Memory B cell (primary cell): ENCODE measurements around the gene HNRNPK.
A peak's percentile ranks its signal among the peaks of the same experiment; 100 is the strongest.

Source experiments
- ATAC-seq: fragments of 150-1000 bp; cut with Tn5 transposase; 2 replicates; pipeline ENCODE4 v1.10.0; 2021; ENCODE audit warnings: low read depth, mild to moderate bottlenecking, moderate library complexity
- DNase-seq, 2 donors: peaks; one replicate each; pipeline ENCODE4 v3.0.0; 2022; ENCODE audit warnings: low spot score in 2 of 2
- H3K27ac Mint-ChIP-seq: one replicate; pipeline ENCODE4 v1.8.0; 2022; ENCODE audit warnings: mild to moderate bottlenecking, moderate library complexity, mixed read lengths
- H3K27me3 Mint-ChIP-seq: one replicate; pipeline ENCODE4 v1.8.0; 2022; ENCODE audit warnings: mixed read lengths
- H3K36me3 Mint-ChIP-seq: one replicate; pipeline ENCODE4 v1.8.0; 2022; ENCODE audit warnings: mild to moderate bottlenecking, mixed read lengths
- H3K4me1 Mint-ChIP-seq: one replicate; pipeline ENCODE4 v1.8.0; 2022; ENCODE audit warnings: mixed read lengths
- H3K4me3 Mint-ChIP-seq: one replicate; pipeline ENCODE4 v1.8.0; 2022; ENCODE audit warnings: mild to moderate bottlenecking, moderate library complexity, mixed read lengths
- H3K9me3 Mint-ChIP-seq: one replicate; pipeline ENCODE4 v1.8.0; 2022; ENCODE audit warnings: mixed read lengths

The HNRNPK gene

DNA sequence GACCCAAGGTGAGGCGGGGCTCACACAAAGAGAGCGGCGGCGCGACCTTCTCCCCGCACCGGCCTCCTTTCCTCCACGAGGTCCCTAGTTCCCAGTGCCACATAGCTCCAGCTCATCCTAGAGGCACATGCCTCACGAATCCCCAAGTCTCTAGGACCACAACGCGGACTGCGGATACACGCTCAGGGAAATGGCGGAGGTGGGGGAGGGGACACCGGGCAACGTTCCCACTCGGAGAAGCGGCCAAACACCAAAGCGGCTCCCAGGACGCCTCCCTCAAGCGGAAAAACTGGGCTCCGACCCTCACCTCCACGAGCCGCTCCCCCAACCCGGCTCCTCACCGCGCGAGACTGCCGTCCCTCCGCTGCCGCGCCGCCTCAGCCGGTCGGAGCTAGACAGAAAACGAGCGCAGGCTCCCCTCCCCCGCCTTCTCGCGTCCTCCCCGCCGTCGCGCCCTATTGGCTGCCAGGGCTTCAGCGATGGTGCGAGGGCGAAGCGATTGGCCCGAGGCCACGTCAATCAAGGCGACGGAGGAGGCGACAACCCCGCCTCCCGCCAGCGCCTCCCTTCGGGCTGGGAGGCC, at the start of gene HNRNPK:
TSS of gene HNRNPK (minus strand) at position 404 of the 583 bp plus-strand sequence. CDS start 1,963 bp downstream, outside the sequence.
- Mint-ChIP-seq H3K27me3 (no peaks in the 10 kb centered on the region), H3K9me3 (no peaks in the 10 kb centered on the region), H3K36me3 (peaks cover 20% of the 10 kb centered on the region), H3K27ac (peak within 1 kb of the TSS; percentile 100), H3K4me3 (peak within 1 kb of the TSS; percentile 99), H3K4me1 (peaks cover 21% of the 10 kb centered on the region)
- ATAC-seq (peak; percentile 80), DNase-seq (peak in 1 of 2 donors; percentile 100)

DNA sequence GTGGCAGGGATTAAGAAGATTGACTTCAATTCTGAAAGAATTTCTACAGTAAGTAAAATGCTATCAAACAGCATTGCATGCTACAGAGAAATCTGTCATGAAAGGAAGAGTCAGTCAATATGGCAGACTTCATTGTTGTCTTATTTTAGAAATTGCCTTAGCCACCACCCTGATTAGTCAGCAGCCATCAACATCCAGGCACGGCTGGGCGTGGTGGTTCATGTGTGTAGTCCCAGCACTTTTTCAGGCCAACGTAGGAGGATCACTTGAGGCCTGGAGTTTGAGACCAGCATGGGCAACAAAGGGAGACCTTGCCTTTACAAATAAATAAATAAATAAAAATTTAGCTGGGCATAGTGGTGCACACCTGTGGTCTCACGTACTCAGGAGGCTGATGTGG, 47.2 kb upstream of the HNRNPK start:
- no peak for ATAC-seq
- Mint-ChIP-seq H3K36me3 (no peaks in the 10 kb centered on the region), H3K4me3 (no peak overlapping the region), H3K27me3 (peaks cover 6% of the 10 kb centered on the region), H3K4me1 (no peaks in the 10 kb centered on the region), H3K9me3 (peaks cover 2% of the 10 kb centered on the region), H3K27ac (no peak overlapping the region)
- no peak for DNase-seq

DNA sequence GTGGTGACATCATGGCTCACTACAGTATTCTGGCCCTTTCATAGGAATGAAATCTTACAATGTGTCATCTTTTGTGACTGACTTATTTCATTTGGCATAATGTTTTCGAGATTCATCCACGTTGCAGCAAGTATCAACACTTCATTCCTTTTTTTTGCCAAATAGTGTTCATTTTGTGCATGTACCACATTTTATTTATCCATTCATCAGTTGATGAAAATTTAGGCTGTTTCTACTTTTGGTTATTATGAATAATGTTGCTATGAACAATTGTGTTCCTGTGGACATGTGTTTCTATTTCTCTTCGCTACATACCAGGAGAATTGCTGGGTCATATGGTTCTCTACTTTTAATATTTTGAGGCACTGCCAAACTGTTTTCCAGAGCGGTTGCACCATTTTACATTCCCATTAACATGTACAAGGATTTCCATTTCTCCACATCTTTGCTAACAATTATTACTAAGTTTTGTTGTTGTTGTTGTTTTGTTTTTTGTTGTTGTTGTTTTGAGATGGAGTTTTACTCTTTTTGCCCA, 44.1 kb upstream of the HNRNPK start:
- Mint-ChIP-seq H3K36me3 (no peaks in the 10 kb centered on the region), H3K4me3 (no peak overlapping the region), H3K9me3 (peaks cover 2% of the 10 kb centered on the region), H3K27me3 (peaks cover 6% of the 10 kb centered on the region), H3K4me1 (no peaks in the 10 kb centered on the region), H3K27ac (no peak overlapping the region)
- ATAC-seq (no peak), DNase-seq (no peak)

DNA sequence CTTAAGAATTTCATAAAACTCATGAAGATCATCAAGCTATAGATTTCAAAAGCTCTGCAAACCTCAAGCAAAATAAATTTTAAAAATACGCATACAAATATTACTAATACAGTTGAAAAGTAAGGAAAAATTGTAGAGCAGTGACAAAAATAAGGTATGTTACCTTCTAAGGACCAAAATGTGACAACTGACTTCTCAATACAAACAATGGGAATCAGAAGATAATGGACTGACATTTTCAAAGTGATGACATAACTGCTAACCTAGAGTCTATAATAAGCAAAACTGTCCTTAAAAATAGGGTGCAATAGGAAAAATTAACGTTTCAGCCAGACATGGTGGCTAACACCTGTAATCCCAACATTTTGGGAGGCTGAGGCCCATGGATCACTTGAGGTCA, 27.6 kb upstream of the HNRNPK start:
- Mint-ChIP-seq H3K9me3 (no peaks in the 10 kb centered on the region), H3K27ac (no peak overlapping the region), H3K4me3 (no peak overlapping the region), H3K36me3 (peaks cover 6% of the 10 kb centered on the region), H3K4me1 (no peaks in the 10 kb centered on the region), H3K27me3 (no peaks in the 10 kb centered on the region)
- DNase-seq (no peak), ATAC-seq (no peak)

DNA sequence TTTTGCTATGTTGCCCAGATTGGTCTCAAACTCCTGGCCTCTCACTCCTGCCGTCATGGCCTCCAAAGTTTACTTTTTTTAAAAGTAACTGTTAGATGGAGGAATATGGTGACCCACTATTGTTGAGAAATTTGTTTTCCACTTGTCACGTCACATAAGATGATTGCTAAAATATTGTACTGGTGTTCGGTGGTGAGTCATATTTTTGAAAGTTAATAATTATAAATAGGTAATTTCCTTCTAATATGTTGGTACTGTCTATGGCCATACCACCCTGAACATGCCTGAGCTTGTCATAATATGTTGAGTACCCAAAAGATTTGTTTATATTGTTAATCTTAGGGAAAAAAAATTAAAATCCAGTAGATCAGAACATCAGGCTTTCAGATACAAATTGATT, 23.2 kb upstream of the HNRNPK start:
- no peak overlapping the region for H3K27ac Mint-ChIP-seq
- peaks cover 14% of the 10 kb centered on the region for H3K36me3 Mint-ChIP-seq
- H3K9me3 Mint-ChIP-seq: no peaks in the 10 kb centered on the region
- DNase-seq: no peak
- H3K27me3 Mint-ChIP-seq: no peaks in the 10 kb centered on the region
- H3K4me3 Mint-ChIP-seq: no peak overlapping the region
- ATAC-seq: no peak
- H3K4me1 Mint-ChIP-seq: peaks cover 8% of the 10 kb centered on the region

DNA sequence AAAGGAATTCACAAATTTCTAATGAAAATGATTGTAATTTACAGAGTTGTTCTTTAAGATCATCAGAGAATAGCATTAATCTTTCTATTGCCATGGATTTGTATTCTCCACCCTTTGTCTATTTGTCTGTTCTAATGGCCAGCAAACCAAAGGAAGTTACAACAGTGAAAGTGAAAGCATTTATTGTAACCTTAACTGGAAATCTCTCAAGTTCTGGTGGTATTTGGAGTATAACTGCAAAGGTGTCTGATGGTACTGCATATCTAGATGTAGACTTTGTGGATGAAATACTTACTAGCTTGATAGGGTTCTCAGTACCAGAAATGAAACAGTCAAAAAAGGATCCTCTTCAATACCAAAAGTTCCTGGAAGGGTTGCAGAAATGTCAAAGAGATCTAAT, 22.3 kb upstream of the HNRNPK start:
- no peaks in the 10 kb centered on the region for H3K27me3 Mint-ChIP-seq
- peak overlapping the region; percentile 28 for H3K27ac Mint-ChIP-seq
- H3K9me3 Mint-ChIP-seq: no peaks in the 10 kb centered on the region
- H3K4me1 Mint-ChIP-seq: peaks cover 8% of the 10 kb centered on the region
- no peak for DNase-seq
- ATAC-seq: peak; percentile 70
- H3K36me3 Mint-ChIP-seq: peaks cover 13% of the 10 kb centered on the region
- H3K4me3 Mint-ChIP-seq: no peak overlapping the region

DNA sequence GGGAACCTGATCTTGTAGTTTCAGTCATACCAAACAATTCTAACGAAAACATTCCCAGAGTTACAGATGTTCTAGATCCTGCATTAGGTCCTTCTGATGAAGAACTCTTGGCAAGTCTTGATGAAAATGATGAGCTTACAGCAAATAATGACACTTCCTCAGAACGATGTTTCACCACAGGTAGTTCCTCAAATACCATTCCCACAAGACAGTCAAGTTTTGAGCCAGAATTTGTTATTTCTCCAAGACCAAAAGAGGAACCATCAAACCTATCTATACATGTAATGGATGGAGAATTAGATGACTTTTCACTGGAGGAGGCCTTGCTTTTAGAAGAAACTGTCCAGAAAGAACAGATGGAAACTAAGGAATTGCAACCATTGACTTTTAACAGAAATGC, 21.6 kb upstream of the HNRNPK start:
- Mint-ChIP-seq H3K27ac (no peak overlapping the region), H3K4me1 (peaks cover 9% of the 10 kb centered on the region), H3K9me3 (no peaks in the 10 kb centered on the region), H3K4me3 (no peak overlapping the region), H3K36me3 (peaks cover 11% of the 10 kb centered on the region), H3K27me3 (no peaks in the 10 kb centered on the region)
- ATAC-seq (no peak), DNase-seq (no peak)

DNA sequence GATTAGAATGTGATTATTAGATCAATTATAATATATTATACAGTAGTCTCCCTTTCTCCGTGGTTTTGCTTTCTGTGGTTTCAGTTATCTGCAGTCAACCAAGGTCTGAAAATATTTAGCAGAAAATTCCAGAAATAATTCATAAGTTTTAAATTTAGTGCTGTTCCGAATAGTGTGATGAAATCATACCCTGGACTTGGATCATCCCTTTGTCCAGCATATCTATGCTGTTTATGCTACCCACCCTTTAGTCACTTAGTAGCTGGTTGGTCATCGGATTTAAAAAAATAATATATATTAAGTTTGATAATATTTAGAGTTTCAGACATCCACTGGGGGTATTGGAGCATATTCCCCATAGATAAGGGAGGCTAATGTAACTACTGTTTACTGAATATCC, 20.2 kb upstream of the HNRNPK start:
- H3K36me3 Mint-ChIP-seq: peaks cover 12% of the 10 kb centered on the region
- H3K4me3 Mint-ChIP-seq: no peak overlapping the region
- H3K9me3 Mint-ChIP-seq: no peaks in the 10 kb centered on the region
- no peak overlapping the region for H3K27ac Mint-ChIP-seq
- peaks cover 11% of the 10 kb centered on the region for H3K4me1 Mint-ChIP-seq
- H3K27me3 Mint-ChIP-seq: no peaks in the 10 kb centered on the region
- ATAC-seq (no peak), DNase-seq (no peak)

DNA sequence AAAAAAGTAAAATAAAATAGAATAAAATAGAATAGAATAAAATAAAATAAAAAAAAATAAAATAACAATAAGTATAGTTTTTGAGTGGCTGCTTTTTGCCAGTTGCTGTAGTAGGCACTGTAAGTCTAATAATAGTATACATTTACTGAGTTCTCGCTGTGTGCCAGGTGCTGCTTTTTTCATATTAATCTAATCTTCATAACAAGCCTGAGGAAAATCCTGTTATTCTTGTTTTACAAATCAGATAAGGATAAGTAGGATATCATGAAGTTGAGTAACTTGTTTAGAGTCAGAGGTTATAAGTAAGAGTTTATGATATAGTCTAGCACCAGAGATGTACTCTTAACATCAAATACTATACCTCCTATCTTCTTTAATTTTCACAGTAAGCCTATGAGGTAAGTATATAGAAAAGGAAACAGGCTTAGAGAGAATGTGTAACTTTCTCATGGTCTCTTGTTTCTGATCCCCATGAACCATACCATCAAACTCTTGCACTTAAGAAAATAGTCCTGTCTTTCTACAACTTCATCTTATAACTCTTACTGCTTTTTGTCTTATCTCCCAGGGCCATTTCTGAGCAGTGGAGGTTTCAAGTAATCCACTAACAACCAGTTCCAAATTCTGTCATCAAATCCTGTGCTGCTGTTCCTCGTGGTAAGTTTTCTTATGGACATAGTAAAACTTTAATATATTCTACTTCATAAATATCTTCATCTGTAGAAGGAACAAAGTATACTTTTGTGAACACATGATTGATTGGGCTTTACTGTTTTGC, 19.3 kb upstream of the HNRNPK start:
- Mint-ChIP-seq H3K27ac (no peak overlapping the region), H3K36me3 (peaks cover 9% of the 10 kb centered on the region), H3K4me3 (no peak overlapping the region), H3K9me3 (no peaks in the 10 kb centered on the region), H3K4me1 (peaks cover 11% of the 10 kb centered on the region), H3K27me3 (no peaks in the 10 kb centered on the region)
- ATAC-seq (no peak), DNase-seq (no peak)

DNA sequence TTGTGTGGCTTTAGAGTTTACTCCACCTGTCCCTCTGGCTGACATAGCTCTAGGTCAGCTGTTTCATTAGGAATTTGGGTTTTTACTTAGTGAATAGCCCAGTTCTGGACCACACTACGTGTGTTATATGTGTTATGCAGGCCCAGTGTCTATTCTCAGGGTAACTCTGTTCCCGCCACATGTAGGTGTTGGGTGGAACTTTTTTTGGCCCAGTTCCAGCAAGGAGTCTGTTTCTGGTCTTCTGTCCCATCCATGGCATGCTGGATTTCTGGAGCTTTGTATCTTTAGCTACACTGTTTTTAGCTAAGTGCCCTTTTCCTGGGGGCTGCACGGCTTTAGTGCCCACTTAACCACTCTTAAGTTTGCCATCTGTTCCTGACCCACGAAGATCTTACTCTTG, 16.1 kb upstream of the HNRNPK start:
- peaks cover 7% of the 10 kb centered on the region for H3K36me3 Mint-ChIP-seq
- no peak overlapping the region for H3K4me3 Mint-ChIP-seq
- H3K4me1 Mint-ChIP-seq: peaks cover 2% of the 10 kb centered on the region
- no peak for DNase-seq
- no peak for ATAC-seq
- H3K9me3 Mint-ChIP-seq: no peaks in the 10 kb centered on the region
- H3K27ac Mint-ChIP-seq: no peak overlapping the region
- no peaks in the 10 kb centered on the region for H3K27me3 Mint-ChIP-seq

DNA sequence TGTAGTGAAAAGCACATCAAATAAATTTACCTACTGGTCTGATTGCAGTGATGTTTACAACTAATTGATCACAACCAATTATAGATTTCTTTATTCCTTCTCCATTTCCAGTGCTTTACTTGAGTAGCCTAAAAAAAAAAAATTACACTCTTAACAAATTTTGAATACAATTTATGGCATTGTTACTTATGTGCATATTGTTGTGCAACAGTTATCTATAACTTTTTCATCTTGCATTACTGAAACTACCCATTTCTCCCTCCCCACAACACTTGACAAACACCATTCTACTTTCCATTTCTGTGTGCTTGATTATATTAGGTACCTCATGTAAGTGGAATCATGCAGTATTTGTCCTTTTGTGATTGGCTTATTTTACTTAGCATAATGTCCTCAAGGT, 12.9 kb upstream of the HNRNPK start:
- Mint-ChIP-seq H3K4me3 (no peak overlapping the region), H3K27ac (no peak overlapping the region), H3K27me3 (no peaks in the 10 kb centered on the region), H3K4me1 (peaks cover 8% of the 10 kb centered on the region), H3K9me3 (no peaks in the 10 kb centered on the region), H3K36me3 (peaks cover 14% of the 10 kb centered on the region)
- no peak for DNase-seq
- ATAC-seq: no peak

DNA sequence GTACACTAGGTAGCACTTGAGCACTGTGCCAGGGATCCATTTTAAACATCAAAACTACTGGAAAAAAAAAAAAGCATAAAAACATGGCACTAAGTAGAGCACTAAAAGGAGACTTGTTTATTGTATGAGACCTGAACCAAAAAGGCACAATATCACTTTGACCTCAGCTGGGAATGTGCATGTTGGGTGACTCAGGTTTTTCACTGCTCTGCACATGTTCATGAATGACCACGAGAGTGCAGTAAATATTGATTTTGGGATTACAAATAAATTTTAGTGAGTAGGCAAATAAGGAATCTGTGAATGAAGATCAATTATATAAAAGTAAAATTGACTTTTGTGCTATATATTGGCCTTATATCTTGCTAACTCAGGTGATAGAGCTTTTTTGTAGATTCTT, 12.4 kb upstream of the HNRNPK start:
- ATAC-seq (no peak), DNase-seq (no peak)
- no peak overlapping the region for H3K4me3 Mint-ChIP-seq
- no peak overlapping the region for H3K27ac Mint-ChIP-seq
- peaks cover 9% of the 10 kb centered on the region for H3K4me1 Mint-ChIP-seq
- H3K27me3 Mint-ChIP-seq: no peaks in the 10 kb centered on the region
- no peaks in the 10 kb centered on the region for H3K9me3 Mint-ChIP-seq
- H3K36me3 Mint-ChIP-seq: peaks cover 14% of the 10 kb centered on the region

DNA sequence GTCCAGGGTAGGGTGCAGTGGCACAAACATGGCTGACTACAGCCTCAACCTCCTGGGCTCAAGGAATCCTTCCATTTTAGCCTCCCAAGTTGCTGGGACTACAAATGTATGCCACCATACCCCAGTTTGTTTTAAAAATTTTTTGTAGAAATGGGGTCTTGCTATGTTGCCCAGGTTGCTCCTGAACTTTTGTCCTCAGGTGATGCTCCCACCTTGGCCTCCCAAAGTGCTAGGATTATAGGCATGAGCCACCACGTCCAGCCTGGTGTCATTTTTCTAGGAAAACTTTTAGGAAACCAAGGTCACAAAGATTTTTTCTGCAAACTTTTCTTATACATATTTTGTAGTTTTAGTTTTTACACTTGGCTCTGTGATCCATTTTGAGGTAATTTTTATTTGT, 11.3 kb upstream of the HNRNPK start:
- Mint-ChIP-seq H3K27me3 (no peaks in the 10 kb centered on the region), H3K27ac (no peak overlapping the region), H3K4me1 (peaks cover 15% of the 10 kb centered on the region), H3K9me3 (no peaks in the 10 kb centered on the region), H3K4me3 (no peak overlapping the region), H3K36me3 (peaks cover 14% of the 10 kb centered on the region)
- DNase-seq (no peak), ATAC-seq (no peak)

DNA sequence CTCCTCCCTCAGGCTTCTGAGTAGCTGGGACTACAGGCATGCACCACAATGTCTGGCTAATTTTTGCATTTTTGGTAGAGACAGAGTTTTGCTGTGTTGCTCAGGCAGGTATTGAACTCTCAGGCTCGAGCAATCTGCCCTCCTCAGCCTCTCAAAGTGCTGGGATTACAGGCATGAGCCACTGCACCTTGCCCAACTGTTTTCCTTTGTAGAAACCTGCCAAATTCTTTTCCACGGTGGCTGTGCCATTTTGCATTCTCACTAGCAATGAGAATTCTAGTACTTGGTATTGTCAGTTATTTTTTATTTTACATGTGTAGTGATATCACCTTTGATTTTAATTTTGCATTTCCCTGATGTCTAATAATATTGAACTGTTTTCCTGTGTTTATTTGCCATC, 8.4 kb upstream of the HNRNPK start:
- Mint-ChIP-seq H3K27ac (no peak overlapping the region), H3K4me3 (no peak overlapping the region), H3K4me1 (peaks cover 15% of the 10 kb centered on the region), H3K9me3 (no peaks in the 10 kb centered on the region), H3K36me3 (peaks cover 10% of the 10 kb centered on the region), H3K27me3 (no peaks in the 10 kb centered on the region)
- DNase-seq: no peak
- no peak for ATAC-seq

DNA sequence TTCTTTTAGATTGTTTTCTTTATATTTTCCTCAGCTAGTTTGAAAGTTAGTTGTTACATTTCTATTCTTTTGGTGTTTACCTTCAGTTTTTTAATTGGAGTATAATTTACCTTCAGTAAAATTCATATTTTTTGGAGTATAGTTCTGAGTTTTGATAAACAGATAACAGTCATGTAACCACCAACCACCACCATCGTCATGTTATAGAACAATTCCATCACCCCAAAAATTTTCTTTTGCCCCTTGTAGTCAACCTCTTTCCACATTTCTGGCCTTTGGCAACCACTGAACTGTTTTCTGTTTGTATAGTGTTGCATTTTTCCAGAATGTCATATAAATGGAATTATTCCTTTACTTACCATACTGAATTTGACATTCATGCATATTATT, 7.4 kb upstream of the HNRNPK start:
- peaks cover 10% of the 10 kb centered on the region for H3K36me3 Mint-ChIP-seq
- H3K4me1 Mint-ChIP-seq: peaks cover 15% of the 10 kb centered on the region
- no peak for ATAC-seq
- no peaks in the 10 kb centered on the region for H3K9me3 Mint-ChIP-seq
- H3K27ac Mint-ChIP-seq: no peak overlapping the region
- H3K27me3 Mint-ChIP-seq: no peaks in the 10 kb centered on the region
- no peak overlapping the region for H3K4me3 Mint-ChIP-seq
- no peak for DNase-seq
